Brain pericyte (primary cell): ENCODE results near the gene GP5.

Source experiments
- DNase-seq: peaks from one replicate; pipeline ENCODE4 v3.0.0-alpha.2; 2012; ENCODE audit warnings: low read depth, low spot score

The GP5 gene, protein sequence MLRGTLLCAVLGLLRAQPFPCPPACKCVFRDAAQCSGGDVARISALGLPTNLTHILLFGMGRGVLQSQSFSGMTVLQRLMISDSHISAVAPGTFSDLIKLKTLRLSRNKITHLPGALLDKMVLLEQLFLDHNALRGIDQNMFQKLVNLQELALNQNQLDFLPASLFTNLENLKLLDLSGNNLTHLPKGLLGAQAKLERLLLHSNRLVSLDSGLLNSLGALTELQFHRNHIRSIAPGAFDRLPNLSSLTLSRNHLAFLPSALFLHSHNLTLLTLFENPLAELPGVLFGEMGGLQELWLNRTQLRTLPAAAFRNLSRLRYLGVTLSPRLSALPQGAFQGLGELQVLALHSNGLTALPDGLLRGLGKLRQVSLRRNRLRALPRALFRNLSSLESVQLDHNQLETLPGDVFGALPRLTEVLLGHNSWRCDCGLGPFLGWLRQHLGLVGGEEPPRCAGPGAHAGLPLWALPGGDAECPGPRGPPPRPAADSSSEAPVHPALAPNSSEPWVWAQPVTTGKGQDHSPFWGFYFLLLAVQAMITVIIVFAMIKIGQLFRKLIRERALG

DNA sequence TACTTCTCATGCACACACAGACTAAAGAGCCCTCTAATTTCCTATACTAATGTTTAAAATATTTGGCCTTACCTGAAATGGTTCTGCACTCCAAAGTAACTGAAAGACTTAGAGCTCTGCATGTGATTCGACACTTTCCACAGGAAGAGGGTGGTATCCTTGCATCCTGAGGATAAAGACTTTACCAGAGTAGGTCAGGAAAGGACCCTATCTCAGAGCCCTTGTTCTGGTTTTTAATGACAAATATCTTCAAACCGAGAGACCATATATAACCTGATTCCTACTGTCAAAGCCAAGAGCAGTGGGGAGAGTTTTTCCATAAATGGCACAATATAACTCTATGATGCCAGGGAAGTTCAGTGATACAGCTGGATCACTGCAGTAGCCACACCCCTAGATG lies at the start of gene GP5:
Gene GP5, minus strand, starts transcription at position 101 of the 400 bp plus-strand sequence. CDS start 984 bp downstream, outside the sequence.
- DNase-seq = no peak

DNA sequence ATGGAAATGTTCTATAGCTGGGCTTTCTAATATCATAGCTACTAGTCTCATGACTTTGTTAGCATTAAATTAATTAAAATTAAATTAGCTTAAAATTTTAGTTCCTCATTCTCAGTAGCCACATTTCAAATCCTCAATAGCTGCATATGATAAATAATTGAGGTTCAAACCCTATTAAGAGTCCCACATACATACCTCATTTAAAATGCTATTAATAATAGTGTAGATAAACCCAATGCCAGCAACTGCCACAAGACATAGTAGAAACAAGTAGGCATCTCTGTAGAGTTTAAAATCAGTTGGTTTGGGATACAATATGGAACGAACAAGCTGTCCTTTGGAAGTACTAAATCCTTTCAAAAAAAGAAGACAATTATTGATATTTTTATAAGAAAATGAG lies 48.6 kb upstream of the GP5 start:
- DNase-seq = no peak

DNA sequence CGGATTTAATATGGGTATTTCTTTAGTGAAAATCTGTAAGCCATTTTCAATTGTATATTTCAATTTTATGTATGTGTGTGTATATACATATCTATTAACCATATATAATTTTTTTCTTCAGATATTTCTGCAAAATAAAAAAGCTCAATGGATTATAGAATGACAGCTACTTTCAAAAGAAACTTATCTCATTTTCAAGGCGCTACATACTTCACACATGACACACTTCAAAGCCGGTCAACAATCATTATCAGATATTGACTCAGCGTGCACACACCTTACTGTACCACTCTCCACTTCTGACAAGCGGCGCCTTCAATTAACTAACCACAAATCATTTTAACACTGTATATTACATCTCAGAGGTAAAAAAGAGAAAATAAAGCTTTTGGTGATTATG lies 48.1 kb upstream of the GP5 start:
- no peak for DNase-seq

DNA sequence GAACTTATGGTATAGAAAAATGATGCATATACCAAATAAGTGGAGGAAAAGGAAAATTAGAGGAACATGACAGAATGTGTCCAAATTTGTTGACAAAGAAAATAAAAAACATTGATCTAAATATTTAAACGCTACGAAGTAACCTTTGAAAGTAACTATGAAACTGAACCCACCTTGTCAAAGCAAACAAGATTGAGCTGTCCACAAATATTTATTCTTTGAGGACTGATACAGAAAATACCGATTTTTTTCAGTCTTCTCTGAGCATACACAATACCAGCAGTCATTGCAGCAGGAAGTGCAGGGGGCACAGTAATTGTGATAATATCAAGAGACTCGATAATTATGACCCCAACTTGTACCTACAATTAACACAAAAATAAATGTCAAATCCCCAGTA lies 47.7 kb upstream of the GP5 start:
- DNase-seq = no peak

DNA sequence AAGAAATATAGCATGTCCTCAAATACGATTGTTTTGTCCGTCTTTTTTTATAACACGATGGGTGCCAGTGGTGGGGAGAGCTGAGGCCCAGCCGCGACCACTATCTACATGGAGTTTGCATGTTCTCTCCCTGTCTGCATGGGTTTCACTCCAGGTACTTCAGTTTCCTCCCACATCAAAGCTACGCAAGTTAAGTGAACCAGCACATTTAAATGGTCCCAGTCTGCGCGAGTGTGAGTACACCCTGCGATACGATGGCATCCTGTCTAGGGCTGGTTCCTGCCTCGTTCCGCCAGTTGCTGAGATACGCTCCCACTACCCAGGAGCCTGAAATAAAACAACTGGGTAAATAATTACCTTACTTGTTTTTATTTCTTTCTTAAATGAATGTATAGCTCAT lies 47.1 kb upstream of the GP5 start:
- DNase-seq = no peak

DNA sequence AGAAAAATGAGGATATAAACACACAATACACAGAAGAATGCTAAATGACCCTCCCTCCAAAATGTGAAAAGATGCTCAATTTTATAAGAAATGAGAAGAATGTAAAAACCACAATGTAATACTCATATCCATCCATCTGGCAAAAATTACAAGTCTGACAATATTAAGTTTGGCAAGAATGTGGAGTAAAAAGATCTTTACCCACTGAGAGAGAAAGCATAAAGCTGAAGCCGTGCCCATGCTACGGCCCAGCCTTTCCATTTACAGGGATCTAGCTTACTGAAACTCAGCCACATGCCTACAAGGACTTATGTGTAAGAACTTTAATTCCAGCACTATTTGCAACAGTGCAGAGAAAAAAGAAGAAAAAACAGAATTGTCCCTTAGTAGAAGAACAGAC lies 44.8 kb upstream of the GP5 start:
- no peak for DNase-seq

DNA sequence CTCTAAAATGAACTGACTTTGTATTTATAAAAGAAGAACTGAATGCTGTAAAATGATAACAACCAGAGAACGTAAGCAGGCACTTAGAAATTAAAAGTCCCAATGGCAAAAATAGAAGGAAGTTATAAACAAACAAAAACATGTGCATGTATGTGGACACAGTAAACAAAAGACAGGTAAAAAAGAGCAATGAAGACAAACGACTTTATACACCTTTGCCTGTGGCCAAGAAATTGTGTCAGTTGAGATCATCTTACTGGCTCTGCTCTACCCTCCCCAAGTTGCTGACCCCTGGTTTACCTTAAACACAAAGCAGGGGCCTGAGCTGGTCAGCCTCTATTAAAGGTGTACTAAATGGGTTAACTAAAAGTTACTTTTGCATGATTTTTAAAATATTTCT lies 41.7 kb upstream of the GP5 start:
- no peak for DNase-seq

DNA sequence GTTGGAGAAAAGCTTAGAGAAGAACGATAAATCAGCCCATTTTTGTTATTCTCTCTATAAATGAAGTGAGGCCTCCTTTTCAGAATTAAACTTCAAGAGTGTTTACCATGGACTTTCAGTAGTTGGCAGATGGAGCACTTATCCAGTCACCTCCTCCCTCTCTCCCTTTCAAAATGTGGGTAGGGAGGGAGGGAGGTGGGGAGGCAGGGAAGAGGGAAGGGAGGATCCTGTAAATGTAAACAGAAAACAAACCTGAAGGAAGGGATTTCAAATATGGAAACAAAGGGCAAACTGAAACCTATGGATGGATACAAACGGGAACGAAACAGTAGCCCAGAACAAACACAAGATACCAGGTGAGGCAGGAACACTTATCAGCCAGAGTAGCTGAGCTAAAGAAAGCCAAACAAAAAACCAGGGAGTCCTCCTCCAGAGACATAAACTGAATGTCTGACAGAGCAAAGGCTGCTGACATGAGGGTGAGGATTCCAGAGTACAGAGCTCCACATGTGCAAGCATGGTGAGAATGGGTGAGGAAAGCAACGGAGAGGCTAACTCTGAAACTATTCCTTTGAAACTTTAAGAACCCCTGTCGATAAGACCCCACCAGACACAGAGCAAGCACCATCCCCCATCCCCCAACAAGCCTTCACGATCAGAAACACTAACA lies 41.0 kb upstream of the GP5 start:
- DNase-seq = no peak

DNA sequence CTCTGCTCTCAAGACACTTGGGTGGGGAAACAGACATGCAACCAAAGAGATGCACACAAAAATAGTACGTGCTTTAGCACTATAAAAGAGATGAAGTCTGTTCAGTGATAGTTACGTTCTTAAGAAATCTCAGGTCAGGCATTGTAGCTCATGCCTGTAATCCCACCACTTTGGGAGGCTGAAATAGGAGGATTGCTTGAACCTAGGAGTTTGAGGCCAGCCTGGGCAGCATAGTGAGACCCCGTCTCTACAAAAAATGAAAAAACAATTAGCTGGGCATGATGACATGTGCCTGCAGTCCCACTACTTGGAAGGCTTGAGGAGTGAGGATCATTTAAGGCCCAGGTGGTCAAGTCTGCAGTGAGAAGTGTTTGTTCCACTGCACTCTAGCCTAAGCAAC lies 35.4 kb upstream of the GP5 start:
- DNase-seq = no peak

DNA sequence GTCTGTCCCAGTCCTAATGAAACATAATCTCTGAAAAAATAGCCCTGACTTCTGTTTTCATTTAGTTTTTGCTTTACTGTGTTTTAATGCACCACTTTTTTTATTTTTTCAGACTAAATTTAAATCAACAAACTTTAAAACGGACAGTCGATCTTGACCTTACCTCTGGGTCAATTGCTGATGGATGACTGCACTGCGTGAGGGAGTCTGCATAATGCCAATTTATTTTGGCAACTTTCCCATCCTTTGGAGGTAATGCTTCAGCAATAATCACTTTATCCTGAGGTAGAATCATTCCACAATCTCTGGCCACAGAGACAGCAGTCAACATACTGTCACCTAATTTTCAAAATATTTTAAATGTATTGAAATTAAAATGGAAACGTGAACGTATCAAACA lies 32.5 kb upstream of the GP5 start:
- no peak for DNase-seq

DNA sequence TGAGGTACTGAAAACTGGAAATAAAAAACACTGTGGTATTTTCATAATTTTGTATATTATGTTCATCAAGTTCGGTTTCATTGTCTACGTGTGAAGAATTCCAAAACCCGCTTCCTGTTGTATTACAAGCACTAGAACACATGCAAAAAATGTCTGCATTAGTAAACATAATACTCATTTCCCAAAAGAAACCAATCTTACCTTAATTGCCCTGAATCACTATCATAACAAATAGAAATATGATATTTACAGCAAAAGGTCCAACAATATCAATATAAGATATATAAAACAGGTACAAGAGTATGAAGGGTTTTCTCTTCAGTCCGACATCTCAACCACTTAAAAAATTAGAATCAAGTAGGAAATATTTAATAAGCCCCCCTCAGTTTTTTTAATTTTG lies 26.3 kb upstream of the GP5 start:
- DNase-seq = no peak

DNA sequence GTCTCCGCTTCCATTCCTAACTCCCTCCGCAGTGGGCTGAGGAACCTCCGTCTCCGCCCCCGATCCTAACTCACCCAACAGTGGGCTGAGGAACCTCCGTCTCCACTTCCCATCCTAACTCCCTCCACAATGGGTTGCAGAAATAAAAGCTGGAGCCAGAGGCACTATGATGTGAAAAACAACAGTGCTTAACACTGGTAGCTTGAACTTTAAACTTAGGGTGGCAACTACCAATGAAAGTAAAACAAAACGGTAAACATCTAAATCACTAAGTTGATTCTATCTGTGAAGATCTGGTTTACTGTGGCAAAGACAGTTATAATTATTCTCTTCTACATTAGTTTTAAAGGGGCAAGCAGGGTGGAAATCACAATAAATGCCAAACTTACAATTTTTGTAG lies 25.9 kb upstream of the GP5 start:
- no peak for DNase-seq

DNA sequence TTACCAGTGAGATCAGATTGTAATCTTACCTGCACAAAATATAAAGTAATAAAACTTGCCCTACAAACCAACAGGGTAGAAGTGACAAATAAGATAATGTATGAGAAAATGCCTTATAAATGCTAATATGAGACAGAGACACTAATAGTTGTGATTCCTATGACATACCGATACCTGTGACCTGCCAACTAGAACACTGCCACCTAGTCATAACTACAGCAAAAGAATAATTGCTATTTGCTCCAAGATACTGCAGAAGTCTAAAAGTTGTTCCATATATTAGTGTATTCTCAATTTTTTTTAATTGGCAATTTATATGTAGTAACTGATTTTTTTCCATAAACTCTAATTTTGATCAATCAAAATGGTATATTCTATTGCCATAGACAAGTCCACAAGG lies 25.3 kb upstream of the GP5 start:
- no peak for DNase-seq

DNA sequence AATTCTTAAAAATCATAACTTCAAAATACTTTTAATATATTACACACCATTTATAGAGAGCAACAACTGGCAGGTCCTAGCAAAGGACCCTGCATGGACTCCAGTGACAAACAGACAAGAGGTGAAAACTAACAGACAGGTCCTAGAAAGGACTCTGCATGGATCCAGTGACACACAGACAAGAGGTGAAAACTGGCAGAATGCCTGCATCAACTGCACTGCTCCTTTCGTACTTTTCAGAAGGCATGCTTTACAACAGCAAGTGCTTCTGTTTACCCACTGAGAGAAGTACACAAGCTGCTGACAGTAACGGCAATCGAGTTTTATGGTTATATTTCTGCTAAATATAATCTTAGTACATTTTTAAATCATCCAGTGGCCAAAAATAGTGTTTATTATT lies 24.3 kb upstream of the GP5 start:
- no peak for DNase-seq

DNA sequence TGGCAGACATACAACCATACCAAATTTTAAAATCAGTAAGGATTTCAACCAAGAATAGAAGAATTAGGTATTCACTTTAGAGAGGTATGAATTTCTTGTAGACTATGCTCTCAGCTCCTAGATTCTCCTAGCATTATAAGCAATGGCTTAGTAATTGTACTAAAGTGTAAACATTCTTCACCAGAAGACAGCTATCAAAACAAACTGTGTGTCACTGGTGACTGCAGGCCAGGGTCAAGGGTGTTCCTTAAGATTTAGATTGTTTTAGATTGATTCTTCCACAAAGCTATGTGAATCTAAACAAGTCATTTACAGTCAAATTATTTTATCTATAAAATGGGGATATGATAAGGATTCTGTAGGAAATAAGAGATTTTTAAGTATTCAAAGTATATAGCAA lies 23.1 kb upstream of the GP5 start:
- DNase-seq = no peak

DNA sequence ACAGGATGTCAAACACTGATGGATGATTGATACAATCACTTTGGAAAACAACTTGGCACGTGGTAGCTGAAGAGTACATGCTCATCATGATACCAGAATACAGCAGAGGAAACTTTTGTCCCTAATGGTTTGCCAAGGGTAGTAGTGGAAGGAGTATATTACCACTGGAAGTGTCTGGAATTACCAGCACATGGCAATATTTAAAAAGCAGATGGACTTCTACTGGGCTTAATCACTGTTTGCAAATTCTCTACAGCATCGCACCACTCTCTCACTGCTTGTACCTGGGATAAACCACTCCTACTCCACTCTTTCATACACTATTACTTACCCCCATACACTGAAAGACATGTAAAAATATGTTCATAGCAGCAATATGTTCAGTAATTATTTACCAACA lies 19.6 kb upstream of the GP5 start:
- no peak for DNase-seq

DNA sequence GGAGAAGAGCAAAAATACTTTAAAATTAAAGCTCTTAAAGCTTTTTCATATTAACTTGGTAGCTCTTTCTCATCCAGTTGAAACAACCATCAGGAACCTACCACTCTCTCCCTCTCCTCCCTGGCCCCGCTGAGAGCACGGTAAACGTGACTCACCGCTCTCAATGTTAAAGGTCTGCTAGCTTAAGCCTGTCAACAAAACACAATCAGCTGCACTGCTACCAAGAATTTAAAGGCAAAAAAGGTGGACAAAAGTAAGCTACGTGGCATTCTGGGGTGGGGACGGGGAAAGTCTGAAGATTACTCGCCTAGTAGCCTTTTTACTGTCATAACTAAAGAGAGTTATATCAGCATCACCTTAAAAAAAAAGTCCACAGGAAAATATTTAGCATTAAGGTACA lies 8.4 kb upstream of the GP5 start:
- no peak for DNase-seq

DNA sequence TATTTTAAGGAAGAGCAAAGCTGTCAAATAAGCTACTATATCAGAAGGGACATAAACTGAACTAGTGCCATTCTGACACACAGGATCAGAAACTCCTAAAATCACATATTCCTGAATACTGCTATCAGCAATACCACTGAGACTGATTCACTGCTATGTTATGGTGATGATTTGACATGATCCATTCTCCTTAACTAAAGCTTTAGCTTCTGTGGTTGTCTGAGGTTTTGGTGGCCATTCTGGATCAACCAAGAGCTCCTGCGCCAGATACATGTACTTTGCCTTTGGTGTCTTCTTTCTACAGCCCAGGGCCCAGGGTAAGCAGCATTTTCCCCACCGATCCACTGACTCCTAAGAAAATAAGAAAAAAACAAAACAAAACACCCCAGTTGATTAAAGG lies 6.7 kb upstream of the GP5 start:
- no peak for DNase-seq

DNA sequence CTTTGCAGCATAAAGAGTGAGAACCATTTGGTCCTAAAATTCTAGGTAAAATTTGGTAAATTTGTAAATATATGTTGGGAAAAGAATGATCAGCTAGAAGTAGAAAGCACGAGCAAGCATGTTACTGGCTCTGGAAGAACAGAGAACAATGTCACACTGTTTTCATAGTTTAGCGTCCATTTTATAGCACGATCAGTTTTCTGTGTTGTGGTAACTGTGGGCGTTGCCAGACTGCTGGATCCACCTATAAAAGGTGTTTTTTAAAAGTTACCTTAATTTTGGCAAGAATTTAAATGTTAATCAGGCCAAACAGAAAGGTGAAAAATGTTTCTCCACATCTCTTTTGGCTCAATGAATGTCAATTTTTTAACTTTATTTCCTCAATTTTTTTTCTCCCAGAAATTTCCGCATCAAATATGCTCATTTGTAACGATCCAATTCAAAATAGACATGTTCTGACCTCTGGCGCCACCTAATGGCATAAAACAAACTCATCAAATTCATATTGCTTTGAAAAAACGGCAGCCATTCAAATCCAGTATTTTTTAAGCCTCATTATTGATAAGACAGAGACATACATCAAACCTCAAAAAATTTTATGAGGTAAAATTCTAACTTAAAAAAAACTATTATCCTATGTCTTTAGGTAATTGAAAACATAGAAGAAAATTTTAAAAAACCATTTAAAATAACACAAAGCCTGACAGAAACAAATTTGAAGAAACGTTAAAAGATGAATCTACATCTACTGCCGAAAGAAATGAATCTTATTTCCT lies 5.5 kb upstream of the GP5 start:
- no peak for DNase-seq

DNA sequence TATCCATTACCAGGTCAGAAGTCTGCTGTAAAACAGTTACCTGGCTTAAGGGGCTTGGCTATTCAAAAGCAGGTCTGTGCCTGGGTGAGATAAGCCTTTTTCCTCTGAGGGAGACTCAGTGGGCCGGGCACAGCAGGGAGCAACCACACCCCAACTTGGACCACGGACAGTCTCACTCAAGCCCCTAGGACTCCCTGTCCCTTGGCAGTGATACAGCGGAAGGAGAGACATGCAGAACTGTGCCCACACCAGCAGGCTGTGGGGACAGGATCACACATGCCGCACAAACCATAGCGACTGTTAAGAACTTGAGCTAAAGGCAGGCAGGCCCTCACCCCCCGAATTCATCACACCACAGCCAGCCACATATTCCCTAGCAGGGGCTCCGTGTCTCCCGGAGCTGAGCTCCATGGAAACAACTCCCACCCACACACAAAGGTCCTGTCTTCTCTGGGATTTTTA lies 2.8 kb upstream of the GP5 start:
- DNase-seq = no peak

DNA sequence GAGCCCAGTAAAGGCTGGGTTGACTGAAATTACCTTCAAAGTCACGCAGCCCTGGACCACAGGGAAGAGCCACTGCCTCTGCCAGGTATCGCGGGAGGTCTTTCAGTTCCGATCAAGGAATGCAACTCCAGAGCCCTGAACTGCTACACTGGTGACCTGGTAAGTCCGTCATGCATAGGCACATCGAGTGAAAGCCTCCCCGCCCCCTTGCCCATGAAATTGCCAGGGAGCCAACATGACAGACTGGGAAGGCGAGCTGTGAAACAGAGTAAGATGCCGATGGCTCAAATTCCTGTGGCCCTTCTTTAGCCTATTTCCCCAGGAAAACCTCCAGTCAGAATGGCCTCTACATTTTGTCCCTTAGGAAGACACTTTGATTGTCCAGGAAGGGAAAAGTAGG lies 2.3 kb upstream of the GP5 start:
- no peak for DNase-seq

DNA sequence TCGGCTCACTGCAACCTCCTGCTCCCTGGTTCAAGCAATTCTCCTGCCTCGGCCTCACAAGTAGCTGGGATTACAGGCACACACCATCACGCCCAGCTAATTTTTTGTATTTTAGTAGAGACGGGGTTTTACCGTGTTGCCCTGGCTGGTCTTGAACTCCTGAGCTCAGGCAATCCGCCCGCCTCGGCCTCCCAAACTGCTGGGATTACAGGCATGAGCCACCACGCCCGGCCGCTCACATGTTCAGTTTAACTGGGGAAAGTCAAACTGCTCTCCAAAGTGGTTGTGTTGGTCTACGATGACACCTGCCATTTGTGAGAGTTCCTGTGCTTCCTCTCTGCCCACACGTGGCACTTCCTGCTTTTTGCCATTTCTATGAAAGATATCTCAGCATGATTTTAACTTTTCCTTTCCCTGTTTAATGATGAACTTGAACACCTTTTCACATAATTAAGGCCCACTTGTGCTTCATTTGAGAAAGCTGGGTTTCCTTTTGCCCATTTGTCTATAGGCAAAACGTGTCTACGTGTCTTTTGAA lies 877 bp upstream of the GP5 start:
- DNase-seq = no peak
